ENCODE results near the gene NFATC2. TPM values are rescaled to one million over a fixed set of nuclear protein-coding genes. Genes with fewer than 3 reads are reported as not detected.

NFATC2 gene
- total and polyA plus RNA-seq, 2 of the 8 experiments (the other 6 are each of a cell fraction or from before 2014, with no cell fraction given) = 0.27 to 0.91 TPM

DNA sequence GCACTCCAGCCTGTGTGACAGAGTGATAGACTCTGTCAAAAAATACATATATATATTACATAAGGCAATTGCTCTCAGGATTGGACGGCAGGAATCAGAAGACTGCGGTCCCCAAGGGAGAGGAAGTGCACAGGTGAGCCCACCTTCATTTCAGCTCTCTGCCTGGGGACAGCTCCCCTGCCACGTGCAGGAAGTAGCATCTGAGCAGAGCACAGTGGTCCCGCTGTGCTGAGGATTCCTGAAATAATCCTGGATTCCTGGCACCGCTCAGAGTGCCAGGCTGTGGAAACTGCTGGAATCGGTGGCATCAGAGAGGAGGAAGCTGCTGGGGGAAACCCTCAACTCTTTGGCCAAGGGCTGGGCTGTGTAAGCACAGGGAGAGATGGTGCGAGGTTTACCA, 27.7 kb downstream of the NFATC2 start (continued):
- TF ChIP-seq, protein P1, sequence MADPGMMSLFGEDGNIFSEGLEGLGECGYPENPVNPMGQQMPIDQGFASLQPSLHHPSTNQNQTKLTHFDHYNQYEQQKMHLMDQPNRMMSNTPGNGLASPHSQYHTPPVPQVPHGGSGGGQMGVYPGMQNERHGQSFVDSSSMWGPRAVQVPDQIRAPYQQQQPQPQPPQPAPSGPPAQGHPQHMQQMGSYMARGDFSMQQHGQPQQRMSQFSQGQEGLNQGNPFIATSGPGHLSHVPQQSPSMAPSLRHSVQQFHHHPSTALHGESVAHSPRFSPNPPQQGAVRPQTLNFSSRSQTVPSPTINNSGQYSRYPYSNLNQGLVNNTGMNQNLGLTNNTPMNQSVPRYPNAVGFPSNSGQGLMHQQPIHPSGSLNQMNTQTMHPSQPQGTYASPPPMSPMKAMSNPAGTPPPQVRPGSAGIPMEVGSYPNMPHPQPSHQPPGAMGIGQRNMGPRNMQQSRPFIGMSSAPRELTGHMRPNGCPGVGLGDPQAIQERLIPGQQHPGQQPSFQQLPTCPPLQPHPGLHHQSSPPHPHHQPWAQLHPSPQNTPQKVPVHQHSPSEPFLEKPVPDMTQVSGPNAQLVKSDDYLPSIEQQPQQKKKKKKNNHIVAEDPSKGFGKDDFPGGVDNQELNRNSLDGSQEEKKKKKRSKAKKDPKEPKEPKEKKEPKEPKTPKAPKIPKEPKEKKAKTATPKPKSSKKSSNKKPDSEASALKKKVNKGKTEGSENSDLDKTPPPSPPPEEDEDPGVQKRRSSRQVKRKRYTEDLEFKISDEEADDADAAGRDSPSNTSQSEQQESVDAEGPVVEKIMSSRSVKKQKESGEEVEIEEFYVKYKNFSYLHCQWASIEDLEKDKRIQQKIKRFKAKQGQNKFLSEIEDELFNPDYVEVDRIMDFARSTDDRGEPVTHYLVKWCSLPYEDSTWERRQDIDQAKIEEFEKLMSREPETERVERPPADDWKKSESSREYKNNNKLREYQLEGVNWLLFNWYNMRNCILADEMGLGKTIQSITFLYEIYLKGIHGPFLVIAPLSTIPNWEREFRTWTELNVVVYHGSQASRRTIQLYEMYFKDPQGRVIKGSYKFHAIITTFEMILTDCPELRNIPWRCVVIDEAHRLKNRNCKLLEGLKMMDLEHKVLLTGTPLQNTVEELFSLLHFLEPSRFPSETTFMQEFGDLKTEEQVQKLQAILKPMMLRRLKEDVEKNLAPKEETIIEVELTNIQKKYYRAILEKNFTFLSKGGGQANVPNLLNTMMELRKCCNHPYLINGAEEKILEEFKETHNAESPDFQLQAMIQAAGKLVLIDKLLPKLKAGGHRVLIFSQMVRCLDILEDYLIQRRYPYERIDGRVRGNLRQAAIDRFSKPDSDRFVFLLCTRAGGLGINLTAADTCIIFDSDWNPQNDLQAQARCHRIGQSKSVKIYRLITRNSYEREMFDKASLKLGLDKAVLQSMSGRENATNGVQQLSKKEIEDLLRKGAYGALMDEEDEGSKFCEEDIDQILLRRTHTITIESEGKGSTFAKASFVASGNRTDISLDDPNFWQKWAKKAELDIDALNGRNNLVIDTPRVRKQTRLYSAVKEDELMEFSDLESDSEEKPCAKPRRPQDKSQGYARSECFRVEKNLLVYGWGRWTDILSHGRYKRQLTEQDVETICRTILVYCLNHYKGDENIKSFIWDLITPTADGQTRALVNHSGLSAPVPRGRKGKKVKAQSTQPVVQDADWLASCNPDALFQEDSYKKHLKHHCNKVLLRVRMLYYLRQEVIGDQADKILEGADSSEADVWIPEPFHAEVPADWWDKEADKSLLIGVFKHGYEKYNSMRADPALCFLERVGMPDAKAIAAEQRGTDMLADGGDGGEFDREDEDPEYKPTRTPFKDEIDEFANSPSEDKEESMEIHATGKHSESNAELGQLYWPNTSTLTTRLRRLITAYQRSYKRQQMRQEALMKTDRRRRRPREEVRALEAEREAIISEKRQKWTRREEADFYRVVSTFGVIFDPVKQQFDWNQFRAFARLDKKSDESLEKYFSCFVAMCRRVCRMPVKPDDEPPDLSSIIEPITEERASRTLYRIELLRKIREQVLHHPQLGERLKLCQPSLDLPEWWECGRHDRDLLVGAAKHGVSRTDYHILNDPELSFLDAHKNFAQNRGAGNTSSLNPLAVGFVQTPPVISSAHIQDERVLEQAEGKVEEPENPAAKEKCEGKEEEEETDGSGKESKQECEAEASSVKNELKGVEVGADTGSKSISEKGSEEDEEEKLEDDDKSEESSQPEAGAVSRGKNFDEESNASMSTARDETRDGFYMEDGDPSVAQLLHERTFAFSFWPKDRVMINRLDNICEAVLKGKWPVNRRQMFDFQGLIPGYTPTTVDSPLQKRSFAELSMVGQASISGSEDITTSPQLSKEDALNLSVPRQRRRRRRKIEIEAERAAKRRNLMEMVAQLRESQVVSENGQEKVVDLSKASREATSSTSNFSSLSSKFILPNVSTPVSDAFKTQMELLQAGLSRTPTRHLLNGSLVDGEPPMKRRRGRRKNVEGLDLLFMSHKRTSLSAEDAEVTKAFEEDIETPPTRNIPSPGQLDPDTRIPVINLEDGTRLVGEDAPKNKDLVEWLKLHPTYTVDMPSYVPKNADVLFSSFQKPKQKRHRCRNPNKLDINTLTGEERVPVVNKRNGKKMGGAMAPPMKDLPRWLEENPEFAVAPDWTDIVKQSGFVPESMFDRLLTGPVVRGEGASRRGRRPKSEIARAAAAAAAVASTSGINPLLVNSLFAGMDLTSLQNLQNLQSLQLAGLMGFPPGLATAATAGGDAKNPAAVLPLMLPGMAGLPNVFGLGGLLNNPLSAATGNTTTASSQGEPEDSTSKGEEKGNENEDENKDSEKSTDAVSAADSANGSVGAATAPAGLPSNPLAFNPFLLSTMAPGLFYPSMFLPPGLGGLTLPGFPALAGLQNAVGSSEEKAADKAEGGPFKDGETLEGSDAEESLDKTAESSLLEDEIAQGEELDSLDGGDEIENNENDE (IDR thresholded peaks at IDR 0.05; ENCODE audit: insufficient replicate concordance, low read length) = no peak
- TF ChIP-seq TCF12 (IDR thresholded peaks at IDR 0.05; ENCODE audit: low read depth, low read length) = no peak
- TF ChIP-seq POLR2A (IDR thresholded peaks at IDR 0.05; ENCODE audit: control extremely low read depth in 1 of 2, low read depth in 2 of 2, low read length in 2 of 2) = no peak
